Fibroblast of mammary gland (primary cell): ENCODE data around the gene RABEP1.

ENCODE experiments used
- DNase-seq: peaks from one replicate; pipeline ENCODE4 v3.0.0-alpha.2; 2010; ENCODE audit warnings: low read depth
- H3K4me3 ChIP-seq: 2 replicates; pipeline ENCODE4 v1.5.1; 2011; ENCODE audit warnings: low read depth, mild to moderate bottlenecking, low read length, moderate library complexity; ENCODE audit not compliant: control insufficient read depth
- TF ChIP-seq, protein P1 (sequence below): conservative IDR thresholded peaks from 2 replicates; pipeline ENCODE4 v1.5.1; 2011; ENCODE audit warnings: low read depth, low read length, inconsistent platforms; ENCODE audit not compliant: control insufficient read depth, insufficient read depth

Gene RABEP1

DNA sequence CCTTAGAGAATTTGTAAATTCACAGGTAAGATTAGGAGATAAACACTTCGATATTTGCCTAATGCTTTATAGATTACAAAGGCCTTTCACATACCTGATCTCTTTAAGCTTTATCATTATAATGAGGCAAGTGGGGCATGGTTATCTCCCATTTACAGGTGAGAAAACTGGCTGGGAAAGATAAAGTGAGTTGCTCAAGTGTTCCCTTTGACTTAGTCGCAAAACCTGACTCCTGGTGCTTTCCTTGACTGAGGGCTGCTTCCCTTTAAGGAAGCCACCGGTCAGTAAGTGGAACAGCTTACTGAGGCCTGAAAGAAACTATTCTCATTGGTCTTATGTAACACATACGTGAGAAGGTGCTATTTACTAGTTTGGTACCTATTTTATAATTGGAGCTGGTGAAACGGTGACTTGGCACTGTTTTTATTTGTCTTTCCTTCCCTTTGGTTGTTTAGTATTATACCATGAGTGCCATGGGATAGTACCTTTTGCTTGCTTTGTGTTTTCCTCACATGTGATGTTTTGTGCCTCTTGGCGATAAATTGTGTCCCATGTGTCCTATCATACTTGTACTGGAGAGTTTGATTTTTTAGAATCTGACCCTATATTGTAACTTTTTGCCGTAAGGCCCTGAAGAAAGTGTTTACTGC, 80.2 kb downstream of the RABEP1 start:
- DNase-seq: no peak
- TF ChIP-seq, protein P1, sequence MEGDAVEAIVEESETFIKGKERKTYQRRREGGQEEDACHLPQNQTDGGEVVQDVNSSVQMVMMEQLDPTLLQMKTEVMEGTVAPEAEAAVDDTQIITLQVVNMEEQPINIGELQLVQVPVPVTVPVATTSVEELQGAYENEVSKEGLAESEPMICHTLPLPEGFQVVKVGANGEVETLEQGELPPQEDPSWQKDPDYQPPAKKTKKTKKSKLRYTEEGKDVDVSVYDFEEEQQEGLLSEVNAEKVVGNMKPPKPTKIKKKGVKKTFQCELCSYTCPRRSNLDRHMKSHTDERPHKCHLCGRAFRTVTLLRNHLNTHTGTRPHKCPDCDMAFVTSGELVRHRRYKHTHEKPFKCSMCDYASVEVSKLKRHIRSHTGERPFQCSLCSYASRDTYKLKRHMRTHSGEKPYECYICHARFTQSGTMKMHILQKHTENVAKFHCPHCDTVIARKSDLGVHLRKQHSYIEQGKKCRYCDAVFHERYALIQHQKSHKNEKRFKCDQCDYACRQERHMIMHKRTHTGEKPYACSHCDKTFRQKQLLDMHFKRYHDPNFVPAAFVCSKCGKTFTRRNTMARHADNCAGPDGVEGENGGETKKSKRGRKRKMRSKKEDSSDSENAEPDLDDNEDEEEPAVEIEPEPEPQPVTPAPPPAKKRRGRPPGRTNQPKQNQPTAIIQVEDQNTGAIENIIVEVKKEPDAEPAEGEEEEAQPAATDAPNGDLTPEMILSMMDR: no peak
- H3K4me3 ChIP-seq: no peak overlapping the region

DNA sequence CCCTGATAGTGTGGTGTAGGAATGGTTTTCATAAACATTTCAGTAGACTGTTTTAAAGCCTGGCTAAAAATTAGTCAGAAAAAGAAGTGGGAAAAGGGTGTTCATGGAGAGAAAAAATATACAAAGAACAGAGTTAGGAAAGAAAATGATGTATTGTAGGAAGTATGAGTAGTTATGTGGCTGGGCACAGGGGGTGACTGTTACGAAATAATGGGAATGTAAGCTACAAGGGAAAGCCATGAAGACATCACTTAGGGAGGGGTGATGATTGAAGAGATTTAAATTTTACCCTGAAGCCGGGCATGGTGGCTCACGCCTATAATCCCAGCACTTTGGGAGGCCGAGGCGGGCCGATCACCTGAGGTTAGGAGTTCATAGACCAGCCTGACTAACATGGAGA, 82.1 kb downstream of the RABEP1 start:
- no peak overlapping the region for H3K4me3 ChIP-seq
- TF ChIP-seq, protein P1: no peak
- peak; percentile 78 for DNase-seq

DNA sequence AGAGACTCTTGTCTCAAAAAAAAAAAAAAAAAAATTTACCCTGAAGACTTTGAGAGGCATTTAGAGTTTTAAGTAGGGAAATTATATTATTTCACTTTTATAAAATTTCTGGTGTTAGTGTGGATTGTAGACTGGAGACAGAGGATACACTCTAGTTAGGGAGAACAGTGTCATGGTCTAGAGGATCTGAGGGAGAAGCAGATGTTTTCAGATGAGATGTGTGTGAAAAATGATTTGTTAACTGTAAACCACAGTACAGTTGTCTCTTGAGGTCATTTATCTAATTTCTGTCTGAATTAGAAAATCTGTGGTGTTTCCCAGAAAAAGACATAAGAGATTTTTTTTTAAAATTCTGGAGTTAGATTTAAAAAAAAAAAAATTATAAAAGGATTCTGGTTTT, 82.6 kb downstream of the RABEP1 start:
- no peak overlapping the region for H3K4me3 ChIP-seq
- TF ChIP-seq, protein P1: no peak
- DNase-seq: no peak

DNA sequence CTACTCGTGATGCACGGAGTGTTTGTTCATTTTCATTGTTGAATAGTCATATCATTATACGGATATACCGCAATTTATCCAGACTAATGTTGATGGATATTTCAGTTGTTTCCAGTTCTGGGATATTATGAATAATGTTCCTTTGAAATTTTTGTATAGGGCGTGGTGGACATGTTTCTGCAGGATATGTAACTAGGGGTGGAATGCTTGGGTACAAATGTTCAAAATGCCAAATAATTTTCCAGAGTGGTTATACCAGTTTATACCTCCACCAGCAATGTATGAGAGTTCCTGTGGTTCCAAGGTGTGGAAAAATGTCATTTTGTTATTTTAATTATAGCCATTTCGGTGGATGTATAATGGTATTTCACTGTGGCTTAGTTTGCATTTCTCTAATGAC, 83.7 kb downstream of the RABEP1 start:
- no peak for DNase-seq
- TF ChIP-seq, protein P1: no peak
- H3K4me3 ChIP-seq: no peak overlapping the region

DNA sequence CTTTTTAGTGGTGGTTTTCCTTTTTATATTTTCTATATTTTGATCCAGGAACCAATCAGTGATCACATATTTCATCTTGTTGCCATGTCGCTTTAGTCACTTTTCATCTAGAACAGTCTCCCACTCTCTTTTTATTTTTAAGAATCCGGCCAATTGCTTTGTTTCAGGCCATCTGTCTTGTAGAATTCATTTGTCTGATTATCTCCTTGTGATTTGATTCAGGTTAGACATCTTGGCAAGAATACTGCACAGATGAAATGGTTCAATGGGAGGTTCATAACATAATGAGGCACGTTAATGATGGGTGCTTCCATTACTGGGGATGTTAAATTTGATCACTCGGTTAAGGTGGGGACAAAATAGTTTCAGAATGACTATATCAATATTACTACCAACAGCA, 88.3 kb downstream of the RABEP1 start:
- TF ChIP-seq, protein P1: no peak
- H3K4me3 ChIP-seq: no peak overlapping the region
- no peak for DNase-seq

DNA sequence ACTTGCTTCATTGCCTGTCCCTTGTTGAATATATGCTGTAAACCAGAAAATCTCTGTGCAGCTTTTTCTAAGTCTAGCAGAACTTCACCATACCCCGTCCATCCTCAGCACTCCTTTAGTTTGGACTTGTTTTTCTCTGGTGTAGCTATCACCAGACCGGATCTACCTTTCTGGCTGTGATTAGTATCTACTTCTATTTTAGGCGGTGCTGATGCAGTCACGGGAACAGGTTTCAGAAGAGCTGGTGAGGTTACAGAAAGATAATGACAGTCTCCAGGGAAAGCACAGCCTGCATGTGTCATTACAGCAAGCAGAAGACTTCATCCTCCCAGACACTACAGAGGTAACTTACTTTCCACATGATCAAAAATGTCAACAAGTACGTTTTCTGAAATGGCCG, 91.0 kb downstream of the RABEP1 start:
- TF ChIP-seq, protein P1: no peak
- no peak for DNase-seq
- H3K4me3 ChIP-seq: no peak overlapping the region
